HFFc6 (cell line): ENCODE data around the gene LRRC28. TPM values are rescaled to one million over a fixed set of nuclear protein-coding genes. Genes with fewer than 3 reads are reported as not detected.

Experiments used
- DNase-seq: peaks from one replicate; pipeline ENCODE4 v3.0.0-alpha.2; 2018
- H3K27ac Mint-ChIP-seq: 2 replicates; pipeline ENCODE4 v1.8.0; 2020; ENCODE audit warnings: mild to moderate bottlenecking, mixed read lengths
- H3K27me3 Mint-ChIP-seq: 2 replicates; pipeline ENCODE4 v1.8.0; 2021; ENCODE audit warnings: mild to moderate bottlenecking, moderate library complexity, mixed read lengths; ENCODE audit not compliant: insufficient read depth
- H3K36me3 Mint-ChIP-seq: 2 replicates; pipeline ENCODE4 v1.8.0; 2021; ENCODE audit warnings: low read depth, mixed read lengths
- H3K4me1 Mint-ChIP-seq: 2 replicates; pipeline ENCODE4 v1.8.0; 2020; ENCODE audit warnings: low read depth, mixed read lengths
- H3K4me3 Mint-ChIP-seq: 2 replicates; pipeline ENCODE4 v1.8.0; 2020; ENCODE audit warnings: mild to moderate bottlenecking, moderate library complexity, mixed read lengths
- H3K9me3 Mint-ChIP-seq: 2 replicates; pipeline ENCODE4 v1.8.0; 2020; ENCODE audit warnings: mild to moderate bottlenecking, mixed read lengths
- total RNA-seq, 6 experiments: library from RNA; stranded (reverse); fragmentation: NEBNext Ultra II Directional; extraction: Animal tissue kit (Norgen Biotek cat#: 25700); gene quantifications; 2 replicates in 1 of 6; 3 replicates in 5 of 6; pipeline ENCODE4 v1.2.3, GENCODE V29; 2021
- TF ChIP-seq, protein P1 (sequence below): fragments of 200-600 bp; sonication (generic); IDR thresholded peaks from 2 replicates; pipeline ENCODE4 v1.5.0; 2021; ENCODE audit warnings: antibody characterized with exemption, mild to moderate bottlenecking

Gene LRRC28
- total RNA-seq, 6 experiments from 2014 or later: 11.1 to 18.4 (median 15.1) TPM

DNA sequence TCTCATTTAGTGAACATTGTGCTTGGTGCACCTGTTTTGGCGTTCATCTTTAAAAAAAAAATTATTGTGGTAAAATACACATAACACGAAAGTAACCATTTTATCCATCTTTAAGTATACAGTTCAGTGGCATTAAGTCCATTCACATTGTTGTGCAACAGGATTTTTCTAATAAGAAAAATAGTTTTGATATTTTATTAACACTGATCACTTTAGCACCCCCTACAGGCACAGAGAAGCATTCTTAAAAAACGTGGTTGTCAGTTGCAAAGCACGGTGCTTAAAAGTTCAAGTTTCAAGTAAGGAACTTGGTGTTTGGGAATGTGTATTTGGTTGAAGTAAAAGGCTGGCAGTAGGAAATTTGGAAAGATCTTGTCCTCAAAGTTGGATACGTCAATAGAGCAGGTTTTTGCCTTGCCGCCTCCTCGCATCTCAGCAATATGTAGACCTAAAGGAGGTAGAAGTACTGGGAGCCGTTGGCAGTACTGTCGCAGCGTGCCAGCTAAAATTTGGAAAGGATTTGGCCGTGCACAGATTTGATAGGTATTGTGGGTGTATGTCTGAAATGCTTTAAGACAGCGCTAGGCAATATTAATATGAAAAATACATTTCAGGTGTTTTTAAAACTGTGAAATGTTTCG is 110.4 kb downstream of the LRRC28 start:
- peak; percentile 15 for DNase-seq

DNA sequence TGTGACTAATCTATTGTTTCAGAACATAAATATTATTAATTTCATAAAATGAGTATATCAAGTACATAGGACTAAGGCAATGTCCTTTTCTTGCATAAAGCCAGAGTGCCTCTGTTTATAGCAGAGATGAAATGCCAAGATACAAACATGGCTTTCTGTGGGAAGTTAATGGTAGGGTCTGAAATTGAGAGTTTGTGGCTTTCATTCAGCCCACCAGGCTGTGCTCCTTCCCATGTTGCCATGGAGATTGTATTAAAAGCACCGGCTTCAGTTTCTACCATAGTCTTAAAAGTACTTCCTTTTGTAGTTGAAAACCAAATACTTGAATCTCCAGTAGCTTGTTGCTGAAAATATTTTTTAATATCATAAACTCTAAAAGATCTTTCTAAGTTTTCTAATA is 114.0 kb downstream of the LRRC28 start:
- Mint-ChIP-seq H3K27me3 (no peaks in the 10 kb centered on the region), H3K36me3 (peaks cover 15% of the 10 kb centered on the region), H3K4me1 (no peaks in the 10 kb centered on the region), H3K4me3 (no peak overlapping the region), H3K9me3 (peaks cover 4% of the 10 kb centered on the region; the same call in 1 of the 2 replicates), H3K27ac (no peak overlapping the region)
- TF ChIP-seq, protein P1, sequence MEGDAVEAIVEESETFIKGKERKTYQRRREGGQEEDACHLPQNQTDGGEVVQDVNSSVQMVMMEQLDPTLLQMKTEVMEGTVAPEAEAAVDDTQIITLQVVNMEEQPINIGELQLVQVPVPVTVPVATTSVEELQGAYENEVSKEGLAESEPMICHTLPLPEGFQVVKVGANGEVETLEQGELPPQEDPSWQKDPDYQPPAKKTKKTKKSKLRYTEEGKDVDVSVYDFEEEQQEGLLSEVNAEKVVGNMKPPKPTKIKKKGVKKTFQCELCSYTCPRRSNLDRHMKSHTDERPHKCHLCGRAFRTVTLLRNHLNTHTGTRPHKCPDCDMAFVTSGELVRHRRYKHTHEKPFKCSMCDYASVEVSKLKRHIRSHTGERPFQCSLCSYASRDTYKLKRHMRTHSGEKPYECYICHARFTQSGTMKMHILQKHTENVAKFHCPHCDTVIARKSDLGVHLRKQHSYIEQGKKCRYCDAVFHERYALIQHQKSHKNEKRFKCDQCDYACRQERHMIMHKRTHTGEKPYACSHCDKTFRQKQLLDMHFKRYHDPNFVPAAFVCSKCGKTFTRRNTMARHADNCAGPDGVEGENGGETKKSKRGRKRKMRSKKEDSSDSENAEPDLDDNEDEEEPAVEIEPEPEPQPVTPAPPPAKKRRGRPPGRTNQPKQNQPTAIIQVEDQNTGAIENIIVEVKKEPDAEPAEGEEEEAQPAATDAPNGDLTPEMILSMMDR: no peak
- DNase-seq: no peak

More for the DNA sequence above, 110.4 kb downstream of the LRRC28 start:
- Mint-ChIP-seq H3K9me3 (no peaks in the 10 kb centered on the region), H3K27me3 (no peaks in the 10 kb centered on the region), H3K4me1 (no peaks in the 10 kb centered on the region), H3K27ac (no peak overlapping the region), H3K4me3 (no peak overlapping the region), H3K36me3 (peaks cover 5% of the 10 kb centered on the region; the same call in 1 of the 2 replicates)
- TF ChIP-seq, protein P1: peak; percentile 82

DNA sequence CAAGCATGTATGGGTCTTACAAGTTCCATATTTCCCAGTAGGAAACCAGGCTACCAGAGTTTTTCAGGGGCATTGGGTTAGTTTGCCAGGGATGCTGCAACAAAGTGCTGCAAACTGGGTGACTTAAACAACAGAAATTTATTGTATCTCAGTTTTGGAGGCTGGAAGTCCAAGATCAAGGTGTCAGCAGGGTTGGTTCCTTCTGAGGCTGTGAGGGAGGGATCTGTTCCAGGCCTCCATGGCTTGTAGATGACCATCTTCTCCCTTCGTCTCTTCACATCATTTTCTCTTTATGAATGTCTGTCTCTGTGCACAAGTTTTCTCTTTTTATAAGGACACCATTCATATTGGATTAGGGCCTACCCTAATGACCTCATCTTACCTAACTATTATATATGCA is 114.7 kb downstream of the LRRC28 start:
- Mint-ChIP-seq H3K4me3 (no peak overlapping the region), H3K9me3 (peaks cover 4% of the 10 kb centered on the region; the same call in 1 of the 2 replicates), H3K27ac (no peak overlapping the region), H3K36me3 (peaks cover 15% of the 10 kb centered on the region), H3K4me1 (no peaks in the 10 kb centered on the region), H3K27me3 (no peaks in the 10 kb centered on the region)
- TF ChIP-seq, protein P1: no peak
- DNase-seq: no peak

DNA sequence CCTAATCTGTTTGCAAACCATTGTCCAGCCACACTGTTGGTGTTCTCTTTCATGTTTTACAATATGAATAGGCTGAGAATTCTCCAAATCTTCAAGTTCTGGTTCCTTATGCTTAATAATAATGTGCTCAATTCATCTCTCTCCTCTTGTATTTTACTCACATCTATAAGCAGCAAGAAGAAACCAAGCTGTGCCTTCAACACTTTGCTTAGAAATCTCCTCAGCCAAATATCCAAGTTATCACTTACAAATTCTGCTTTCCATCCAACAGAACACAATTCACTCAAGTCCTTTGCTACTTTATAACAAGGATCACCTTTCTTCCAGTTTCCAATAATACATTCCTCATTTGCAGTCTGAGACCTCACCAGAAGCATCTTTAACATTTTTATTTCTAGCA is 117.5 kb downstream of the LRRC28 start:
- peaks cover 15% of the 10 kb centered on the region for H3K36me3 Mint-ChIP-seq
- no peak overlapping the region for H3K4me3 Mint-ChIP-seq
- no peak for DNase-seq
- TF ChIP-seq, protein P1: no peak
- H3K27ac Mint-ChIP-seq: no peak overlapping the region
- peaks cover 4% of the 10 kb centered on the region; the same call in 1 of the 2 replicates for H3K9me3 Mint-ChIP-seq
- no peaks in the 10 kb centered on the region; the same call in 1 of the 2 replicates for H3K27me3 Mint-ChIP-seq
- no peaks in the 10 kb centered on the region for H3K4me1 Mint-ChIP-seq

DNA sequence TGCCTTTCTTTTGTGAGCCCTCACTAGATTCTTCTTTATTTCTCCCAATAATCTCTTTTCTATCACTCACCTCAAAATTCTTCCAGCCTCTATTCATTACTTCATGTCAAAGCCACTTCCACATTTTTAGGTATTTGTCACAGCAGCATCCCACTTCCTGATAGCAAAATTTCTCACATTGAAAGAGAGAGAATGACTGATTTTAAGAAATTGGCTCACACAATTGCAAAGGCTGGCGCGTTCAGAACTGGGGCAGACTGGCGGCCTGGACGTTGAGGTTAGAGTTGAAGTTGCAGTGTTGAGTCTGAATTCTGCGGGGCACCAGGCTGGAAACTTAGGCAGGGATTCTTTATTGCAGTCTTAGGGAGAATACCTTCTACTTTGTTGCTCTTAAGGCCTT is 117.9 kb downstream of the LRRC28 start:
- TF ChIP-seq, protein P1: no peak
- Mint-ChIP-seq H3K36me3 (peaks cover 15% of the 10 kb centered on the region), H3K27me3 (no peaks in the 10 kb centered on the region; the same call in 1 of the 2 replicates), H3K4me3 (no peak overlapping the region), H3K9me3 (peaks cover 4% of the 10 kb centered on the region; the same call in 1 of the 2 replicates), H3K4me1 (no peaks in the 10 kb centered on the region), H3K27ac (no peak overlapping the region)
- no peak for DNase-seq
